Right atrium auricular region (tissue), 2 donors: ENCODE results near the gene EN2. TPM values are rescaled to one million over a fixed set of nuclear protein-coding genes. Genes with fewer than 3 reads are reported as not detected.

Experiments used
- DNase-seq: peaks from one replicate; pipeline ENCODE4 v3.0.0-alpha.2; 2019; ENCODE audit warnings: low spot score
- H3K27ac ChIP-seq, 2 donors: fragments of 200-600 bp; sonication (generic); 1 replicate in 1 of 2; 2 replicates in 1 of 2; pipeline ENCODE4 v1.5.1; 2016 to 2019
- H3K27me3 ChIP-seq, 2 donors: fragments of 200-600 bp; sonication (generic); one replicate each; pipeline versions ENCODE4 v1.5.1 to v1.6.0; 2017 to 2019
- H3K36me3 ChIP-seq: fragments of 200-600 bp; sonication (generic); one replicate; pipeline ENCODE4 v1.5.1; 2016
- H3K4me1 ChIP-seq, 2 donors: fragments of 200-600 bp; sonication (generic); one replicate each; pipeline versions ENCODE4 v1.5.1 to v1.6.0; 2017 to 2019
- H3K4me3 ChIP-seq, 2 donors: fragments of 200-600 bp; sonication (generic); 1 replicate in 1 of 2; 2 replicates in 1 of 2; pipeline ENCODE4 v1.5.1; 2017 to 2019; ENCODE audit warnings: mild to moderate bottlenecking in 1 of 2, moderate library complexity in 1 of 2
- H3K9me3 ChIP-seq, 2 donors: fragments of 200-600 bp; sonication (generic); one replicate each; pipeline ENCODE4 v1.5.1; 2019
- total RNA-seq, 2 donors: library from RNA; depleted of rRNA; stranded (reverse); fragments of >200 nt; gene quantifications; one replicate each; pipeline ENCODE4 v1.1.0, GENCODE V29; 2016
- TF ChIP-seq, protein P1 (sequence below), 2 donors: fragments of 200-600 bp; sonication (generic); IDR thresholded peaks; one replicate each; pipeline ENCODE4 v1.5.1; 2019; ENCODE audit warnings: antibody characterized with exemption in 2 of 2

Gene EN2
- total RNA-seq, 2 donors from 2014 or later, result not detected

DNA sequence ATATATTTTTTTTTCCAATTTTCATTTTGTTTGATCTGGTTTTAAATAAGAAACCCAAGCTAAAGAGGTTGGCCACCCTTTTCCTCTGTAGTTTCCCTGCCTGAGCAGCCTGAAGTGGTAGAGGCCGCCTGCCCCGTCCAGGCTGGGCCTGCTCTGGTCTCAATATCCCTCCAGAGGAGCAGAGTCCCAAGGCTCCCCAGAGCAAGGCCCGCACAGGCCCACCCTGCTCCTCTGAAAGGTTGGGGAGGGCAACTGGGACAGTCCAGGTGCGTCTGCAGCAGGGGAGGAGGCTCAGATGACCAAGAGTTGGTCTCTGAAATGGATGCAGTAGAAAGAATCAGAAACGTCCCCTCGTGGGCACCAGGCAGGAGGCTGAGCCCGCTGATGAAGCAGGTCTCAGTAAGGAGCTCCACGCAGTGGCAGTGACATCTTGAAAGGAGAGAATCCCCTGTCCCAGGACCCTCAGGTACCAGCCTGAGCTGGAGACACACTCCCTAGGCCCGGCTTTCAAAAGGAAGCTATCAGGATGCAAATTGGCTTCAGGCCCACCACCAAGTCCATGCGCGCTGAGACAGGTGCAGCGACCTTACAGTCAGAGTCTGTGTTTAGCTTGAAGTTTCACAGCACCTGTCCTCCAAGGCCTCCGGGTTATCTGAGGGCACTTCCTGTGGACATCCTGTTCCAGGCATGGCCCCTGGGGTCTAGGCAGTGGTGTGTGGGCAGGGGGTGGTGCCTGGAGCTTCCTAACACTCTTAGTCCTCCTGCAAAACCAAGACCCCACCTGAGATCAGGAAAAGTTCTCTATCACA lies 37.7 kb downstream of the EN2 start:
- H3K27ac ChIP-seq, result no peak overlapping the region
- TF ChIP-seq, protein P1, sequence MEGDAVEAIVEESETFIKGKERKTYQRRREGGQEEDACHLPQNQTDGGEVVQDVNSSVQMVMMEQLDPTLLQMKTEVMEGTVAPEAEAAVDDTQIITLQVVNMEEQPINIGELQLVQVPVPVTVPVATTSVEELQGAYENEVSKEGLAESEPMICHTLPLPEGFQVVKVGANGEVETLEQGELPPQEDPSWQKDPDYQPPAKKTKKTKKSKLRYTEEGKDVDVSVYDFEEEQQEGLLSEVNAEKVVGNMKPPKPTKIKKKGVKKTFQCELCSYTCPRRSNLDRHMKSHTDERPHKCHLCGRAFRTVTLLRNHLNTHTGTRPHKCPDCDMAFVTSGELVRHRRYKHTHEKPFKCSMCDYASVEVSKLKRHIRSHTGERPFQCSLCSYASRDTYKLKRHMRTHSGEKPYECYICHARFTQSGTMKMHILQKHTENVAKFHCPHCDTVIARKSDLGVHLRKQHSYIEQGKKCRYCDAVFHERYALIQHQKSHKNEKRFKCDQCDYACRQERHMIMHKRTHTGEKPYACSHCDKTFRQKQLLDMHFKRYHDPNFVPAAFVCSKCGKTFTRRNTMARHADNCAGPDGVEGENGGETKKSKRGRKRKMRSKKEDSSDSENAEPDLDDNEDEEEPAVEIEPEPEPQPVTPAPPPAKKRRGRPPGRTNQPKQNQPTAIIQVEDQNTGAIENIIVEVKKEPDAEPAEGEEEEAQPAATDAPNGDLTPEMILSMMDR (IDR thresholded peaks at IDR 0.05), result no peak
- H3K4me1 ChIP-seq, result no peaks in the 10 kb centered on the region
- no peaks in the 10 kb centered on the region for H3K27me3 ChIP-seq
- DNase-seq, result no peak
- no peaks in the 10 kb centered on the region for H3K36me3 ChIP-seq
- H3K9me3 ChIP-seq, result no peaks in the 10 kb centered on the region
- no peak overlapping the region for H3K4me3 ChIP-seq

DNA sequence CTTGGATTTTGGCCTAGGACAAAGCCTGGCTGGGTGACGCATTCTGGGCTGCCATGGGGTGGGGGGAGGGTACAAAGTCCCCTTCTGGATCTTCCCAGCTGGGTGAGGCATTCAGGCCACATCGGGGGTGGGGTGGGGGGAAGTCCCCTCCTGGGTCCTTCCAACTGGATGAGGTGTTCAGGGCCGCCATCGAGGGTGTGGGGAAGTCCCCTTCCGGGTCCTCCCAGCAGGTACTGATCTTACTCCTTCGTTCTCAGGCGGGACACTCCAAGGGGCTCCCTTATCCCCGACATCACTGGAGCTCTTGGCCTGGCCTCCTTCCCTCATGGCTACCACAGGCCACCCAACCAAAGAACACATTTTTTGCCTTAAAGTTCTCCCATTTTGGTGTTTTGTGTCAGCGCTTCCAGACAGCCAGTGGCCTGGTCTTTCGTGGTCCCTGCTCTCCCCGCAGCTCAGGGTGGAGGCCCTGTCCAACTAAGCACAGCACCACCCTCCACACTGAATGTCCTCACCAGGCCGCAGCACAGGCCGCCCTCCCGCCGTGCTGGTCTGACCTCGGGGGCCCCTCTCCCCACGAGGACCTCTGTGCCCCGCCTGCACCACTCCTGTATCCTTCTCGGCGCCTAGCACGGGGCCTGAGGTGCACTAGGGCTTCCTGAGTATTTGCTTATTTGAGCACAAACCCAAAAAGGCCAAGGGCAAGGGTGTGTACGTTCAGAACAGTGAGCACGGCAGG lies 38.5 kb downstream of the EN2 start:
- DNase-seq, result no peak
- Histone ChIP-seq H3K9me3 (no peaks in the 10 kb centered on the region), H3K27ac (no peak overlapping the region), H3K27me3 (no peaks in the 10 kb centered on the region), H3K4me1 (no peaks in the 10 kb centered on the region), H3K36me3 (no peaks in the 10 kb centered on the region), H3K4me3 (no peak overlapping the region)
- TF ChIP-seq, protein P1 (IDR thresholded peaks at IDR 0.05), result no peak

DNA sequence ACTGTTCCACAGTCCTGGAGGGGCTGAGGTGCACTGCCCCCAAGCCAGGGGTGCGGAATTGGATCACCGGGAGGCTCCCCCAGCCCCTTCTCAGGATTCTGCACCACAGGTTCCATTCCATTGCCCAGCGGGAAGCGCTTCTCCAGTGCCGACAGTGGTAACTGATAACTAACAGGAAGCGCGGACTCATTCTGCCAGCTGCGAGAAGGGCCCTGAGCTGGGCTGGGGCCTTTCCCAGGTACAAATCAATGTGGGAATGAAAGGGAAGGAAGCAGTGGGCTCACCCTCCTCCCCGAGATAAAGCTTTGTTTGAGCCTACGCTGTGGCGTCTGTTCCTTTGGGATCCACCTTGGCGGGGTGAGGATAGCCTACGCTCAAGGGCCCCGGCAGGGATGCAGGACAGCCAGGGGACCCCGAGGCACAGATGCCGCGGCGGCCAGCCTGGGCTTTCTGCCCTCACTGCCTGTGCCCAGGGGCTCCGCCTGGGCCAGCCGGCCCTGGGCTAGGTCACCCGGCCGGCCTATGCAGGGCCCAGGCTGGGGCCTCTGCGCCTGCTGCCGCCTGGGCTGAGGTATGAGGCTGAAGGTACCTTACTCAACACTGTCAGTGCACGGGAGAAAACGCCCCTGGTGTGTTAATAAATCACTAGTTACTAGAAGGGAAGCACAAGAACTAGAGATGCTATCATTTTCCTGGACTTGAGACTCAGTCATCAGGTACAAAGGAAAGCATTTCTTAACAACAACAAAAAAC lies 39.4 kb downstream of the EN2 start:
- TF ChIP-seq, protein P1 (IDR thresholded peaks at IDR 0.05), result no peak
- Histone ChIP-seq H3K27me3 (no peaks in the 10 kb centered on the region), H3K9me3 (no peaks in the 10 kb centered on the region), H3K4me3 (no peak overlapping the region), H3K4me1 (no peaks in the 10 kb centered on the region), H3K27ac (no peak overlapping the region), H3K36me3 (no peaks in the 10 kb centered on the region)
- DNase-seq, result no peak

DNA sequence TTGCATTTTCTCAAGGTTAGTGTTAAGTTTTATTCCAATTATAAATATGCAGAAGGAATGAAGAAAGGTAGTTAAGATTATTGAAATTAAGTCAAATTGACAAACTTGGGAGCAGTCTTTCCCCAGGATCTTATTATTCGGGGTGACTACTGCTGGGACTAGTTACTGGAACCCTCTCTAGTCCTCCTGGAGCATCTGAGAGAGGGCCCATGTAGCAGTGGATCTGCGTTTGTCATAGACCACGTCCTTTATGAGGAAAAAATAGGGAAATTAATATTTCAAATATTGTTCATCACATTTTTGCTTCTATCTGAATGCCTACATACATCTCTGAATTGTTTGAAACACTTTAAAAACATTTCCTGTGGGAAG lies 47.5 kb downstream of the EN2 start:
- Histone ChIP-seq H3K4me1 (peaks cover 0 to 9% of the 10 kb centered on the region in 2 donors), H3K9me3 (no peaks in the 10 kb centered on the region), H3K4me3 (no peak overlapping the region), H3K27me3 (peaks cover 21 to 24% of the 10 kb centered on the region in 2 donors), H3K36me3 (no peaks in the 10 kb centered on the region), H3K27ac (no peak overlapping the region)
- TF ChIP-seq, protein P1 (IDR thresholded peaks at IDR 0.05), result no peak
- no peak for DNase-seq

DNA sequence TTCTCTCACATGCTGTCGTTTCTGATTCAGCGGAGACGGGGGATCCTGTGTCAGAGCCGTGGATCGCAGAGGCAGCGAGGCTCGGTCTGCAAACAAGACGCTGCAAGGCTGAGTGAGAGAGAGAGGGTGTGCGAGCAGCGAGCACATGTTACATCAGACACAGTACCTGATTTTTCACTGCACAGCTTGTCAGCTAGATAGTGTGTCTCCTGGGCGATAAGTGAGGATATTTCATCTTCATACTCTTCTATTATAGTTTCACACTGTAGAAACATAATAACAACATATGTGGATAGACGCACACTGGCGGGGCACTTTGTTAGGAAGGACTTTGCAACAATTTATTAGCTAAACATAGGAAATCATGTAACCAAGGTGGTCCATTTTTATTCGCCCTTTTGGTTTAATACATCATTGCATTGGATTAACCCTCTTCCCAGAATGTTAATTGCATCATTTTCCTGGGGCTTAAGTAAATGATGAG lies 49.0 kb downstream of the EN2 start:
- TF ChIP-seq, protein P1 (IDR thresholded peaks at IDR 0.05), result no peak
- H3K36me3 ChIP-seq, result no peaks in the 10 kb centered on the region
- no peak overlapping the region for H3K4me3 ChIP-seq
- H3K27me3 ChIP-seq, result peaks cover 22 to 24% of the 10 kb centered on the region in 2 donors
- H3K4me1 ChIP-seq, result peaks cover 0 to 9% of the 10 kb centered on the region in 2 donors
- no peak overlapping the region for H3K27ac ChIP-seq
- no peaks in the 10 kb centered on the region for H3K9me3 ChIP-seq
- DNase-seq, result no peak
